Stimulated activated naive CD4-positive, alpha-beta T cell (primary cell): ENCODE data around the gene ATF4.

ENCODE experiments used
- DNase-seq, 6 experiments: peaks; one replicate each; lab custom pipeline; 2025; lab: John Stamatoyannopoulos, UW

ATF4 gene

GRCh38 chr22:39558254-39558727, 37.9 kb downstream of the ATF4 start:
- DNase-seq = no peak

- DNase-seq = no peak
Measured at GRCh38 chr22:39558950-39559349, 38.6 kb downstream of the ATF4 start.

- no peak for DNase-seq
Measured at GRCh38 chr22:39559456-39560105, 39.2 kb downstream of the ATF4 start.

GRCh38 chr22:39560127-39560526, 39.8 kb downstream of the ATF4 start:
- no peak for DNase-seq

DNA sequence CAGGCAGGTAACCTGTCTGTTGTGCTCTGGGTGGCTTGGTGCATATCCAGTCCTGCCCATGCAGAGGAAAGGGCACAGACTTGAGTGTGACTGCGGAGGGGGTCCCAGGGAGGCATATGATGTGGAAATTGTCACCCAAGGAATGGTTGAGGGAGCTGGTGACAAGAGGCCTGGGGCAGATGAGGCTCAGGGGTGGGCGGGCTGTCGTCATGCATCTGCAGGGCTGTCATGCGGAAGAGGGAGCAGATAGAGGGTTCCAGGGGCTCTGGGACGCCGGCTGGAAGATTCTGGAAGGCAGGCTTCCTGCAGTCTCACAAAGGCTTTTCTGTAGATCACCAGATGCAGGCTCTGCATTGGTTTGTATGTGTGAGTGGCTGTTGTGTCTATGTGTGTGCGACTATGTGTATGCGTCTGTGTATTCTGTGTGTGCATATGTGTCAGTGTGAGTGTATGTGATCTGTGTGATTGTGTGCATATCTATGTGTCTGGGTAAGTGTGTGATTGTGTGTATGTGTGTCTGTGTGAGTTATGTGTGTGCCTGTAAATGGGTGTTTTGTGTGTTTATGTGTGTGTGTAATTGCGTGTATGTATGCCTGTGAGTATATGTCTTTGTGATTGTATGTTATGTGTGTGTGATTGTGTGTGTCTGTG, 42.6 kb downstream of the ATF4 start:
- no peak for DNase-seq

DNA sequence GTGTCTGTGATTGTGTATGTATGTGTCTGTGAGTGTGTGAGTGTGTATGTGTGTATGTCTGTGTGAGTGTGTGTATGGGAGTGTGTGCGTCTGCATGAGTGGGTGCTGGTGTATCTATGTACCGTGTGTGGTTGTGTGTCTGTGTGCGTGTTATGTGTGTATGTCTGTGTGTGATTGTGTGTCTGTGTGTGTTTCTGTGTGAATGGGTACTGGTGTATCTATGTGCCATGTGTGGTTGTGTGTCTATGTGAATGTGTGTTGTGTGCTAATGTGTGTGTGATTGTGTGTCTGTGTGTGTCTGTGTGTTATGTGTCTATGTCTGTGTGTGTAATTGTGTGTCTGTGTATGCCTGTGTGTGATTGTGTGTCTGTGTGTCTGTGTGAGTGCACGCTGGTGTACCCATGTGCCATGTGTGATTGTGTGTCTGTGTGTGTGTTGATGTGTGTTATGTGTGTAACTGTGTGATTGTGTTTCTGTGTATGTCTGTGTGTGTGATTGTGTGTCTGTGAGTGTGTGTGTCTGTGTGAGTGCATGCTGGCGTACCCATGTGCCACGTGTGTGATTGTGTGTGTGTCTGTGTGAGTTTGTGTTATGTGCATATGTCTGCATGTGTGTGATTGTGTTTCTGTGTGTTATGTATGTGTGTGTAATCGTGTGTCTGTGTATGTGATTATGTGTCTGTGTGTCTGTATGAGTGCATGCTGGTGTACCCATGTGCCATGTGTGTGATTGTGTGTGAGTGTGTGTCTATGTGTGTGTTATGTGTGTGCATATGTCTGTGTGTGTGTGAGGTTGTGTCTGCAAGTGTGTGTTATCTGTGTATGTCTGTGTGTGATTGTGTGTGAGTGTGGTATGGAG, 43.4 kb downstream of the ATF4 start:
- no peak for DNase-seq

GRCh38 chr22:39565414-39565944, 45.1 kb downstream of the ATF4 start:
- no peak for DNase-seq

DNA sequence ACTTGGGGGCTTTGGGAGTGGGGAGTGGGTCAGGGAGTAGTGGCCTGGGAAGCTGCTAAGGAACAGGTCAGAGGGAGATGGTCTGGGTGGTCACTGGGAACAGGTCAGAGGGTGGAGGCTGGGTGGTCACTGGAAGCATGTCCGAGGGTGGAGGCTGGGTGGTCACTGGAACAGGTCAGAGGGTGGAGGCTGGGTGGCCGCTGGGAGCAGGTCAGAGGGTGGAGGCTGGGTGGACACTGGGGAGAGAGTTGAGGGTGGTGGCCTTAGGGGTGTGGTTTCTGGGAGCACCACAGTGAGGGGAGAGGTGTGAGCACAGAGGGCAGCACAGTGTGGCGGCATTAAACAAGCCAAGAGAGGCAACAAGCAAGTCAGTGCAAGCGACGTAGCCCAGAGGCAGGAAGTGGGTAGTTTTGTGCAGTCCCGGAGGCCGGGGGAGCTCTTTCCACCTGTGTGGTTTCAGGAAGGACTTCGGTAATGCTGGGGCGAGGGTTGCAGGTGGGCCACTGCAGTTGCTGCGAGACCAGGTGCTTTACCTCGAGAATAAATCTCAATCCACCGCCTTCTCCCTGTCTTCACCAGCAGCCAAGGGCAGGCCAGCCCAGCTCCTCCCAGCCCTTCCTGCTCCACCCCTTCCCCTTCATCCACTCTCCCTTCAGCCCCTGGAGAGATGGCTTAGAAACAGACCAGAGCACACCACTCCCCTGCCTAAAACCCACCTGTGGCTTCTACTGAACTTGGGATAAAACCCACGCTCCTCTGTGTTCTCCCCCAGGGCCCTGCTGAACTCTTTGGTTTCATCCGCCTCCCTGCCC, 47.0 kb downstream of the ATF4 start:
- peak; percentile 14 to 63 (median 54) for DNase-seq

- DNase-seq = no peak
Measured at GRCh38 chr22:39568278-39568981, 48.1 kb downstream of the ATF4 start.

DNA sequence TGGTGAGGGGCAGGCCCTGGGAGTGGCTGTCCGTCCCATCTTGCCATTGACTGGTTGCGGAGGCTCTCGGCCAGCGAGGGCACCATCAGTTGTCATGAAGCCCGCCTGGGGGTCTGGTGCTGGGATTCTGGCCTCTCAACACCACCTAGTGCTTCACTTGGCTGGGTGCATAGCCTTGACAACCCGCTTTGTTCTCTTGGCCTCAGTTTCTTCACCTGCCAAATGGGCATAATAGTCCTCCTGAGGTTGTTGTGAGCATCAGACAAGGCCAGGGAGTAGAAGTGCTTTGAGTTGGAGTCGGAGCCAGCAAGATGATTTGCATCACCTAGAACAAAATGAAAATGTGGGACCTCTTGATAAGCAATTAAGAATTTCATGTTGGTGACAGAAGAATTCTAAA, 48.7 kb downstream of the ATF4 start:
- no peak for DNase-seq

DNA sequence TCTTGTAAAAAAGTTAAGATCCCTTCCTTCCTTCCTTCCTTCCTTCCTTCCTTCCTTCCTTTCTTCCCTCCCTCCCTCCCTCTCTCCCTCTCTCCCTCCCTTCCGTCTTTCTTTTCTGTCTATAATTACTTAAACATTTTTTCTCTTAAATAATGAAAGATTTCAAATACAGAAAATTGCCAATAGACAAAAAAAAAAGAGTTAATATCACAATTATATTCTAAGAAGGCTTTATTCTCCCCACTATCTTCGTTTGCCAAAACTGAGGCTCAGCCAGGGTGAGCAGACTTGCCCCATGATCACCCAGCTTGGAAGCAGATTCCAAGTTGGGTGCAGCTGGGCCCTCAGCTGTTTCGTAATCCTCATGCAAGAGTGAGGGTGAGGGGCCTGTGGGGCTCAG, 49.9 kb downstream of the ATF4 start:
- DNase-seq = no peak

GRCh38 chr22:39570665-39571064, 50.3 kb downstream of the ATF4 start, which contains the start of gene CACNA1I:
TSS of gene CACNA1I (plus strand) at chr22:39570753. CDS start at chr22:39570753, 0 bp downstream.
- no peak for DNase-seq

DNA sequence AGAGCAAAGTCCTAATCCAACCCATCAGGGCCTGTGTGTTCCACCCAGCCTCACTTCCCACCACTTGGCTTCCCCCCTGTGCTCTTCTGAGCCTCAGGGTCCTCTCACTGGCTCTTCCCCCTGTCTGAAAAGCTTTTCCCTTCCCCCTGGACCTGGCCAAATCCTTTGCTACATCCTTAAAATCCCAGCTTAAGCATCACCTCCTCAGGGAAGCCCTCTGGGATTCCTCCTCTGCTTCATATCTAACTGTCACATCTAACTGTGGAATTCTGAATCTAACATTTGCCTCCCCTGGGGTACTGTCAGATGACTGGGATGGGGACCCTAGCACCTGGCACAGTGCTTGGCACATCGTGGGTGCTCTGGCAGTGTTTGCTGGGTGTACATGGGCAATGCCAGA, 51.2 kb downstream of the ATF4 start:
- no peak for DNase-seq
